GM11168 (cell line): ENCODE measurements around the gene LRRC72.

Experiments
- in situ Hi-C: fragments of 300-500 bp; cut with MboI; formaldehyde crosslinking; loops from one replicate; pipeline ENCODE4 v1.12.0; 2022; ENCODE audit warnings: low sequenced_read_pairs; ENCODE audit not compliant: unreplicated experiment

LRRC72 gene

DNA sequence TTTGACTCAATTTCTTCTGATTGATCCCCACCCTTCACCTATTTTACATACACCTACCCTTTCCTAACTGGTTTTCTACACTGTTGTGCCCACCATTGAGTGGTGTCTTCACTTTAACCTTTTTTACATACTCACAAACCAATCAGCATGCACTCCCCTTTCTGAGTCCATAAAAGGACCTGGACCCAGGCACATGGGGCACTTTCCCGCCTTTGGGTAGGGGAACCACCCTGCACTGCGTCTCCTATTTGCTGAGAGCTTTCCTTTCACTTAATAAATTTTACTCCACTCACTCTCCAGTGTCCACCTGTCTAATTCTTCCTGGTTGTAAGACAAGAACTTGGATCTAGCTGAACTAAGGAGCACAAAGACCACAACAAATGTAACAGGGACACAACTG is 85.1 kb downstream of the LRRC72 start:
- in situ Hi-C loops, result no loop called here

GRCh38 chr7:16615228-16615627 is 88.6 kb downstream of the LRRC72 start:
- in situ Hi-C loops, result no loop called here

- in situ Hi-C loops, result no loop called here
These were observed 89.5 kb downstream of the LRRC72 start for GRCh38 chr7:16616122-16616521.

DNA sequence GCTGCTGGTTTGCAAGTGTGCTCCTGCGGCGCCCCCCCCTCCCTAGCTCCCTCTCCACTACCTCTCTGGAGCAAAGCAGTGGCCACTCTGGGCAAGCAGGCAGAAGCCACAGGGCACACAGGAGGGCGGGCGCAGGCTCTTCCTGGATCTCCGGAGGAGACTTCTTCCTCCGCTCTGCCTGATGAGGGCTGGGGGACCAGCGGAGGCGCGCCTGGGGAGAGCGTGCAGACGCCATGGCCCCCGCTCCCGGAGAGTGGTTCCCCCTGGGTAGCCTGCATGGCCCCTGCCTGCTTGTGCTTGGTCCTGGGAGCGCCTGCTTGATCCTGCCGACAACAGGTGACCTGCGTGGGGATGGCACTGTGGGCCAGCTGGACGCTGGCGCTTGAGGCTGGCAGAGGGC is 89.9 kb downstream of the LRRC72 start:
- in situ Hi-C loops, result no loop called here

DNA sequence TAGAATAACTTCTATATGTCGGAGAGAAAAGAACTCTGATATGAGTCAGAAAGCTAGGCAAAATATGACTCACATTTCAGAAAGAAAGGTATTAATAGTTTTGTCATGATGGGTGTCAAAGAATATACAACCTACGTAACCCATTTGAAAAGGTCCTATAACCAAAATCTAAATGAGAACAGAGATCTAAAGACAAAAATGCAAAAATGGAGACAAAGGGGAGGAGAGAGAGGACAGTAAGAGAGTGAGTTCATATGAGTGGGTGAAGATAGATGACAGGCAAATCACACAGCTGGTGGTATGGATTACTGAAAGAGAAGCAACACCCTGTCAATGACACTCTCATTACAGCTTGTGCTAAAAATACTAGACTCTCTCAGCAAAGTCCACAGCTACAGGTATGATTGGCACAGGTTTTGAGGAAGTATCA is 93.4 kb downstream of the LRRC72 start:
- in situ Hi-C loops, result no loop called here

GRCh38 chr7:16626388-16626787 is 99.8 kb downstream of the LRRC72 start:
- in situ Hi-C loops, result no loop called here

DNA sequence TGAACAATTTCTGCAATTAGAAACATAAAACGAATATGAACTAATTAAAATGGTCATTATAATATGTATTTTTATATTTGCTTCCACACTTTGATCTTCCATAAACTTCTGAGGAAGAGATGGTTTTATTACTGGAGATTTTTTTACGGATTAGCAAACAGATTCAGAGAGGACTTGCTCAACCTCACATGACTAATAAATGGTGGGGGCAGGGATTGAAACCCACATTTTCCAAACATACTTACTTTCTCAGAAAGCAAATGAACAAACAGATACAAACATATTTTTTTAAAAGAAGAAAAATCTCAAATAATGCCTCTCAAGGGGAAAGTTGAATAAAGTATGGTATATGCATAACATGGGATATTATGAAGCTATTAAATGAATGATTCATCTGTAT is 100.6 kb downstream of the LRRC72 start:
- in situ Hi-C loops, result no loop called here

DNA sequence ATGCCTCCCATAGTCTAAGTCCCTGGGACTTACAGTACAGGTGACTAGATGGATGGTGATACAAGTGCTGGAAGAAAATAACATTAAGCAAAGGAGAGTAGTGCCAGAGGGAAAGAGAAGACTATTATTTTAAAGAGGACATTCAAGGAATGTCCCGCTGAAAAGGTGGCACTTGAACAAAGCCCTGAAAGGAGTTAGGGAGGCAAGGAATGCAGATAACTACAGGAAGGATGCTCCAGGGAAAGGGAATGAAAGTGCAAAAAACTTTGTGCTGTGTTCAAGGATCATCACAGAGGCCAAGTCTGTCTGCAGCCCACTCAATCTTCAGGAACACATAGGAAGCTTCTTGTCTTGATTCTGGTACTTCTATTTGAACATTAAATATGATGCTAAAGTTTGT is 104.0 kb downstream of the LRRC72 start:
- in situ Hi-C loops, result no loop called here
